GM12878 (cell line): ENCODE results near the gene STX1B. TPM values are rescaled to one million over a fixed set of nuclear protein-coding genes. Genes with fewer than 3 reads are reported as not detected.

Experiments
- ATF7 ChIP-seq: fragments of 450-650 bp; IDR thresholded peaks from 2 replicates; pipeline ENCODE4 v1.6.1; 2016; ENCODE audit warnings: low read depth, mild to moderate bottlenecking
- EZH2 ChIP-seq: IDR thresholded peaks from 2 replicates; pipeline ENCODE4 v1.6.1; 2012; ENCODE audit warnings: low read depth, mild to moderate bottlenecking, control low read depth, inconsistent platforms, low read length, borderline replicate concordance; ENCODE audit not compliant: control insufficient read depth
- IKZF1 ChIP-seq: fragments of 450-650 bp; conservative IDR thresholded peaks from 2 replicates; pipeline ENCODE4 v1.6.1; 2017; ENCODE audit warnings: antibody characterized with exemption, mild to moderate bottlenecking
- MYC ChIP-seq: IDR thresholded peaks from 2 replicates; pipeline ENCODE4 v1.6.1; 2011; ENCODE audit warnings: mild to moderate bottlenecking, low read length, moderate library complexity, inconsistent platforms; ENCODE audit not compliant: insufficient read depth, insufficient replicate concordance, insufficient read length, severe bottlenecking
- NFXL1 ChIP-seq: fragments of 450-650 bp; IDR thresholded peaks from 2 replicates; pipeline ENCODE4 v1.6.1; 2017; ENCODE audit warnings: antibody characterized with exemption, mild to moderate bottlenecking, borderline replicate concordance
- NFYA ChIP-seq: IDR thresholded peaks from 2 replicates; pipeline ENCODE4 v1.6.1; 2011; ENCODE audit warnings: low read depth, mild to moderate bottlenecking, low read length, improper control_type of control experiment, borderline replicate concordance
- NR2C2 ChIP-seq: IDR thresholded peaks from 2 replicates; pipeline ENCODE4 v1.6.1; 2011; ENCODE audit warnings: borderline replicate concordance, low read depth; ENCODE audit not compliant: control insufficient read depth, insufficient read length
- NR2F1 ChIP-seq: fragments of 450-650 bp; conservative IDR thresholded peaks from 2 replicates; pipeline ENCODE4 v1.6.1; 2017; ENCODE audit warnings: mild to moderate bottlenecking
- PAX5 ChIP-seq: IDR thresholded peaks from 2 replicates; pipeline ENCODE4 v1.6.1; 2011; ENCODE audit warnings: low read depth, low read length, borderline replicate concordance
- PBX3 ChIP-seq: IDR thresholded peaks from 2 replicates; pipeline ENCODE4 v1.6.1; 2011; ENCODE audit warnings: mild to moderate bottlenecking, low read depth, low read length, moderate library complexity; ENCODE audit not compliant: insufficient replicate concordance
- SREBF2 ChIP-seq: IDR thresholded peaks from 2 replicates; pipeline ENCODE4 v1.6.1; 2012; ENCODE audit warnings: mild to moderate bottlenecking, low read length
- USF2 ChIP-seq: IDR thresholded peaks from 2 replicates; pipeline ENCODE4 v1.6.1; 2011; ENCODE audit warnings: low read depth, low read length, improper control_type of control experiment, borderline replicate concordance
- polyA plus RNA-seq, 11 experiments: library from polyadenylated mRNA; depleted of rRNA in 4 of 11; unstranded in 6 of 11; stranded (reverse) in 5 of 11; fragments of >200 nt; fragmentation: Nextera tagmentation in 4 of 11; fragmentation: Illumina TruSeq in 1 of 11; extraction: Ambion mirVana in 4 of 11; extraction: Trizol in 1 of 11; gene quantifications; 1 replicate in 1 of 11; 2 replicates in 10 of 11; pipeline versions ENCODE4 v1.2.1 to v1.2.3, GENCODE V29; 2011 to 2016; ENCODE audit warnings: inconsistent platforms in 2 of 11, missing spikeins in 2 of 11, low read depth in 1 of 11
- total RNA-seq, 4 experiments: library from RNA; depleted of rRNA in 3 of 4; stranded (reverse); fragments of >200 nt in 3 of 4; fragmentation: Illumina TruSeq in 1 of 4; extraction: Trizol in 1 of 4; gene quantifications; 2 replicates each; pipeline versions ENCODE4 v1.2.1 to v1.2.3, GENCODE V29; 2013 to 2021
- TF ChIP-seq, protein P1 (sequence below): fragments of 450-650 bp; IDR thresholded peaks from 2 replicates; pipeline ENCODE4 v1.6.1; 2017; ENCODE audit warnings: mild to moderate bottlenecking, moderate library complexity
- TF ChIP-seq, protein P2 (sequence below): fragments of 450-650 bp; IDR thresholded peaks from 2 replicates; pipeline ENCODE4 v1.6.1; 2017; ENCODE audit warnings: mild to moderate bottlenecking, low read depth, inconsistent platforms; ENCODE audit not compliant: poor library complexity, severe bottlenecking
- TF ChIP-seq, protein P3 (sequence below): IDR thresholded peaks from 2 replicates; pipeline ENCODE4 v1.6.1; 2012; ENCODE audit warnings: low read depth, low read length, improper control_type of control experiment
- TF ChIP-seq, protein P4 (sequence below): fragments of 150-350 bp; IDR thresholded peaks from 2 replicates; pipeline ENCODE4 v1.6.1; 2014; ENCODE audit warnings: mild to moderate bottlenecking, low read depth, low read length

Gene STX1B
- total and polyA plus RNA-seq, 10 of the 15 experiments (the other 5 are each of a cell fraction or from before 2014, with no cell fraction given) = 0.22 to 2.5 (median 1.1) TPM

DNA sequence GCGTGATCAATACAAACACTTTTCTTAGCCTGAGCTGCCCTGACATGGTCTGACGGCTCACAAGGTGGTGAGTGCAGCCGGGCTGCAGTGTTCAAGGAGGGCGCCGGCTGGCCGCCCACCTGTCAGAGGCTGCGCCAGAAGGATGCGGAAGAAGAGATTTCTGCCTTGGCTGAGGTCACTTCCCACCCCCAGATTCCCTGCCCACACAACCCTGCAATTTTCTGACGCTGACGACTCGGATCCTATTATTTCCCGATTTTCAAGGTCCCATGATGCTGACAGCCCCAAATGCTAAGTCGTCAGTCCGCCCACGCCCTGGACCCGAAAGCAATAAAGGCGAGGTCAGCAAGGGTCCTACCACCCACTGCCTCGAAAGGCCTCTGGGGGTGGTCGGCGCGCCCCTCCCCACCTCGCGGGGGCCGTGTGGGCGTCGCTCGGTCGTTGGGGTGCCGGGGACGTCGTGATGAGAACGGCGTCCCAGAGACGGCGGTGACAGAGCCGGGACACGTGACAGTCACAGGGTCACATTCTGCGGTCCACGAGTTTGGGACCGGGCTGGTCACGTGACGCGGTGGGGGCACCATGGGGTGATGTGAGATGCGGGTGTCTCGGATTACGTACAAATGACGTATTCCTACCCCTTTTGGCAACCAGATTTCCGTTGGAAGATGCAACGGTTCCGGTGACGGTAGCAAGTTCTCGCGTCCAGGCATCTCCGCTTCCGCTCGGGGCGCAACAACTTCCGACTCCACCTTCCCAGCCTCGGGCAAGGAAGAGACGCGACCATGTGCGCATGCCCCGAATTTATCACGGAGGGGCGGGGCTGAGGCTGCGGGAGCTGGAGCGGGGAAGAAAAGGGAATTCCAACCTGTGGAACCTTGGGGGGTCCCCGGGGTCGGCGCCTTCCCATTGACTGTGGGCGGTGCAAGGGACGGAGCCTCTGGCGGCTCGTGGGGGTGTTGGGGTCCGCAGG, 22.6 kb upstream of the STX1B start, which contains the start of gene STX4 (continued):
- peak; percentile 3 for TF ChIP-seq PBX3
- TF ChIP-seq, protein P1, sequence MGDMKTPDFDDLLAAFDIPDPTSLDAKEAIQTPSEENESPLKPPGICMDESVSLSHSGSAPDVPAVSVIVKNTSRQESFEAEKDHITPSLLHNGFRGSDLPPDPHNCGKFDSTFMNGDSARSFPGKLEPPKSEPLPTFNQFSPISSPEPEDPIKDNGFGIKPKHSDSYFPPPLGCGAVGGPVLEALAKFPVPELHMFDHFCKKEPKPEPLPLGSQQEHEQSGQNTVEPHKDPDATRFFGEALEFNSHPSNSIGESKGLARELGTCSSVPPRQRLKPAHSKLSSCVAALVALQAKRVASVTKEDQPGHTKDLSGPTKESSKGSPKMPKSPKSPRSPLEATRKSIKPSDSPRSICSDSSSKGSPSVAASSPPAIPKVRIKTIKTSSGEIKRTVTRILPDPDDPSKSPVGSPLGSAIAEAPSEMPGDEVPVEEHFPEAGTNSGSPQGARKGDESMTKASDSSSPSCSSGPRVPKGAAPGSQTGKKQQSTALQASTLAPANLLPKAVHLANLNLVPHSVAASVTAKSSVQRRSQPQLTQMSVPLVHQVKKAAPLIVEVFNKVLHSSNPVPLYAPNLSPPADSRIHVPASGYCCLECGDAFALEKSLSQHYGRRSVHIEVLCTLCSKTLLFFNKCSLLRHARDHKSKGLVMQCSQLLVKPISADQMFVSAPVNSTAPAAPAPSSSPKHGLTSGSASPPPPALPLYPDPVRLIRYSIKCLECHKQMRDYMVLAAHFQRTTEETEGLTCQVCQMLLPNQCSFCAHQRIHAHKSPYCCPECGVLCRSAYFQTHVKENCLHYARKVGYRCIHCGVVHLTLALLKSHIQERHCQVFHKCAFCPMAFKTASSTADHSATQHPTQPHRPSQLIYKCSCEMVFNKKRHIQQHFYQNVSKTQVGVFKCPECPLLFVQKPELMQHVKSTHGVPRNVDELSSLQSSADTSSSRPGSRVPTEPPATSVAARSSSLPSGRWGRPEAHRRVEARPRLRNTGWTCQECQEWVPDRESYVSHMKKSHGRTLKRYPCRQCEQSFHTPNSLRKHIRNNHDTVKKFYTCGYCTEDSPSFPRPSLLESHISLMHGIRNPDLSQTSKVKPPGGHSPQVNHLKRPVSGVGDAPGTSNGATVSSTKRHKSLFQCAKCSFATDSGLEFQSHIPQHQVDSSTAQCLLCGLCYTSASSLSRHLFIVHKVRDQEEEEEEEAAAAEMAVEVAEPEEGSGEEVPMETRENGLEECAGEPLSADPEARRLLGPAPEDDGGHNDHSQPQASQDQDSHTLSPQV = peak; percentile 72; the same call in 1 of the 2 replicates
- TF ChIP-seq EZH2 = no peak
- peak; percentile 49 for TF ChIP-seq MYC
- TF ChIP-seq, protein P2, sequence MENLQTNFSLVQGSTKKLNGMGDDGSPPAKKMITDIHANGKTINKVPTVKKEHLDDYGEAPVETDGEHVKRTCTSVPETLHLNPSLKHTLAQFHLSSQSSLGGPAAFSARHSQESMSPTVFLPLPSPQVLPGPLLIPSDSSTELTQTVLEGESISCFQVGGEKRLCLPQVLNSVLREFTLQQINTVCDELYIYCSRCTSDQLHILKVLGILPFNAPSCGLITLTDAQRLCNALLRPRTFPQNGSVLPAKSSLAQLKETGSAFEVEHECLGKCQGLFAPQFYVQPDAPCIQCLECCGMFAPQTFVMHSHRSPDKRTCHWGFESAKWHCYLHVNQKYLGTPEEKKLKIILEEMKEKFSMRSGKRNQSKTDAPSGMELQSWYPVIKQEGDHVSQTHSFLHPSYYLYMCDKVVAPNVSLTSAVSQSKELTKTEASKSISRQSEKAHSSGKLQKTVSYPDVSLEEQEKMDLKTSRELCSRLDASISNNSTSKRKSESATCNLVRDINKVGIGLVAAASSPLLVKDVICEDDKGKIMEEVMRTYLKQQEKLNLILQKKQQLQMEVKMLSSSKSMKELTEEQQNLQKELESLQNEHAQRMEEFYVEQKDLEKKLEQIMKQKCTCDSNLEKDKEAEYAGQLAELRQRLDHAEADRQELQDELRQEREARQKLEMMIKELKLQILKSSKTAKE = no peak
- peak; percentile 99 for TF ChIP-seq ATF7
- no peak for TF ChIP-seq NFYA
- TF ChIP-seq IKZF1 = peak; percentile 86
- TF ChIP-seq SREBF2 = peak; percentile 77
- TF ChIP-seq NR2C2 = no peak
- TF ChIP-seq, protein P3, sequence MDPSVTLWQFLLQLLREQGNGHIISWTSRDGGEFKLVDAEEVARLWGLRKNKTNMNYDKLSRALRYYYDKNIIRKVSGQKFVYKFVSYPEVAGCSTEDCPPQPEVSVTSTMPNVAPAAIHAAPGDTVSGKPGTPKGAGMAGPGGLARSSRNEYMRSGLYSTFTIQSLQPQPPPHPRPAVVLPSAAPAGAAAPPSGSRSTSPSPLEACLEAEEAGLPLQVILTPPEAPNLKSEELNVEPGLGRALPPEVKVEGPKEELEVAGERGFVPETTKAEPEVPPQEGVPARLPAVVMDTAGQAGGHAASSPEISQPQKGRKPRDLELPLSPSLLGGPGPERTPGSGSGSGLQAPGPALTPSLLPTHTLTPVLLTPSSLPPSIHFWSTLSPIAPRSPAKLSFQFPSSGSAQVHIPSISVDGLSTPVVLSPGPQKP = peak; percentile 87; the same call in 1 of the 2 replicates
- no peak for TF ChIP-seq NFXL1
- no peak; the same call in 1 of the 2 replicates for TF ChIP-seq PAX5
- peak; percentile 89 for TF ChIP-seq NR2F1
- peak; percentile 98 for TF ChIP-seq USF2
- TF ChIP-seq, protein P4, sequence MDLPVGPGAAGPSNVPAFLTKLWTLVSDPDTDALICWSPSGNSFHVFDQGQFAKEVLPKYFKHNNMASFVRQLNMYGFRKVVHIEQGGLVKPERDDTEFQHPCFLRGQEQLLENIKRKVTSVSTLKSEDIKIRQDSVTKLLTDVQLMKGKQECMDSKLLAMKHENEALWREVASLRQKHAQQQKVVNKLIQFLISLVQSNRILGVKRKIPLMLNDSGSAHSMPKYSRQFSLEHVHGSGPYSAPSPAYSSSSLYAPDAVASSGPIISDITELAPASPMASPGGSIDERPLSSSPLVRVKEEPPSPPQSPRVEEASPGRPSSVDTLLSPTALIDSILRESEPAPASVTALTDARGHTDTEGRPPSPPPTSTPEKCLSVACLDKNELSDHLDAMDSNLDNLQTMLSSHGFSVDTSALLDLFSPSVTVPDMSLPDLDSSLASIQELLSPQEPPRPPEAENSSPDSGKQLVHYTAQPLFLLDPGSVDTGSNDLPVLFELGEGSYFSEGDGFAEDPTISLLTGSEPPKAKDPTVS = no peak
